ENCODE data around the gene PLEKHG1. TPM values are rescaled to one million over a fixed set of nuclear protein-coding genes. Genes with fewer than 3 reads are reported as not detected.

The PLEKHG1 gene
- total RNA-seq, 1 experiment from 2014 or later, result 4.5 TPM

DNA sequence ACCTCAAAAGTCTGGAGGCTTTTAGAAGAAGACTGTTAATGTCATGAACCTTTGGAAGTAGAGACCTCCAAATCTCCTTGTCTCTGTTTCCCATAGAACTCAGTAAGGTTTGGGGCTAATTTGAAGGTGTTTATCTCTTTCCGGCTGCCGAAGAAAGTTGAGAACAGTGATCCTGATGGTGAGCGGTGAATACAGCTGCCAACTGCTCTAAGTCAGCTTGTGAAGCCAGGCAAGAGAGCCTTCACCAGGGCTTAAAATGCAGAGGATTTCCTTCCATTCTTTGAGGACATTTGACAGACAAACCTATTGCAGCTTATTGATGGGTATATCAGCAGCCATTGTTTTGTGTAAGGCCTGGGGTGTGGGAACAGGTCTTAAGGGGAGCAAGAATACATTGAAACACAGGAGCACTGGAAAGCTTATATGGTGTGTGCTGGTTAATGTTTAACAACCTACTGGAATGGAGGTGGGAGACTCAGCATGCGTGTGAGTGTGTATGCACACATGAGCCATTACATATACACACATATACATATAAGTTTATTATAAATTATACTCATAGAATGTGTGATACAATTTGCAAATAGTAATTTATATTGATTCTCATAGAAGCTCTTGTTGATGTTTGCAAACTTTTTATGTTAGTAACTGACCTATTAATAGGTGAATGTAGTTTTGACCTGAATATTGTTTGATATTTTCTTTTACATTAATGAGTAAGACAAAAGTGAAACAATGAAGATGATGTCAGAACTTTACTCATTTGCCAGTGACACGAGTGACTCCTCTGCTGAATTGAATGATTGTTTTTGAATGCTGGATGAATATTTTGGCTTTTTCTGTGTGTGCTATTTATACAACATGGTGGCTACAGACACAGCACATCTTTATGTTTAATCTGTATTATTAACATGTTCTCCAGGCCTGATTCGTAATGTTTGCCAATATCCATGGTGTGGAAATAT is 18.1 kb downstream of the PLEKHG1 start:
- Histone ChIP-seq H3K4me3 (ENCODE audit: low read depth, low read length, poor library complexity, severe bottlenecking) (peak overlapping the region; percentile 16), H3K36me3 (ENCODE audit: insufficient read depth, low read length, poor library complexity, severe bottlenecking) (no peaks in the 10 kb centered on the region), H3K4me1 (ENCODE audit: insufficient read depth, low read length, poor library complexity, severe bottlenecking) (peaks cover 39% of the 10 kb centered on the region), H3K27me3 (replicated peaks; ENCODE audit: insufficient read depth, low read depth, low read length, poor library complexity) (no peaks in the 10 kb centered on the region), H3K27ac (ENCODE audit: low read depth, low read length, poor library complexity, severe bottlenecking) (peak overlapping the region; percentile 72), H3K9me3 (ENCODE audit: low read depth, low read length, poor library complexity, severe bottlenecking) (no peaks in the 10 kb centered on the region)
- intact Hi-C loops (cut with micrococcal nuclease; ENCODE audit: unreplicated experiment), result no loop called here
- no peak for TF ChIP-seq EZH2 (IDR thresholded peaks at IDR 0.05; ENCODE audit: borderline replicate concordance, low read depth, low read length, poor library complexity, severe bottlenecking)
- TF ChIP-seq, protein P1, sequence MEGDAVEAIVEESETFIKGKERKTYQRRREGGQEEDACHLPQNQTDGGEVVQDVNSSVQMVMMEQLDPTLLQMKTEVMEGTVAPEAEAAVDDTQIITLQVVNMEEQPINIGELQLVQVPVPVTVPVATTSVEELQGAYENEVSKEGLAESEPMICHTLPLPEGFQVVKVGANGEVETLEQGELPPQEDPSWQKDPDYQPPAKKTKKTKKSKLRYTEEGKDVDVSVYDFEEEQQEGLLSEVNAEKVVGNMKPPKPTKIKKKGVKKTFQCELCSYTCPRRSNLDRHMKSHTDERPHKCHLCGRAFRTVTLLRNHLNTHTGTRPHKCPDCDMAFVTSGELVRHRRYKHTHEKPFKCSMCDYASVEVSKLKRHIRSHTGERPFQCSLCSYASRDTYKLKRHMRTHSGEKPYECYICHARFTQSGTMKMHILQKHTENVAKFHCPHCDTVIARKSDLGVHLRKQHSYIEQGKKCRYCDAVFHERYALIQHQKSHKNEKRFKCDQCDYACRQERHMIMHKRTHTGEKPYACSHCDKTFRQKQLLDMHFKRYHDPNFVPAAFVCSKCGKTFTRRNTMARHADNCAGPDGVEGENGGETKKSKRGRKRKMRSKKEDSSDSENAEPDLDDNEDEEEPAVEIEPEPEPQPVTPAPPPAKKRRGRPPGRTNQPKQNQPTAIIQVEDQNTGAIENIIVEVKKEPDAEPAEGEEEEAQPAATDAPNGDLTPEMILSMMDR (conservative IDR thresholded peaks at IDR 0.05; ENCODE audit: low read depth, low read length), result no peak
- peak; percentile 74 for DNase-seq (ENCODE audit: low spot score)
- CTCF ChIA-PET, result interaction anchor here (0.6 kb wide), 1 partner anchor 19 kb away, joined by 3 read pairs; no protein-coding TSS in a partner anchor
- POLR2A ChIA-PET (ENCODE audit: low non-redundant PET), result no interaction called here
- no TSS peak for BruUV-seq (replicated peaks)

DNA sequence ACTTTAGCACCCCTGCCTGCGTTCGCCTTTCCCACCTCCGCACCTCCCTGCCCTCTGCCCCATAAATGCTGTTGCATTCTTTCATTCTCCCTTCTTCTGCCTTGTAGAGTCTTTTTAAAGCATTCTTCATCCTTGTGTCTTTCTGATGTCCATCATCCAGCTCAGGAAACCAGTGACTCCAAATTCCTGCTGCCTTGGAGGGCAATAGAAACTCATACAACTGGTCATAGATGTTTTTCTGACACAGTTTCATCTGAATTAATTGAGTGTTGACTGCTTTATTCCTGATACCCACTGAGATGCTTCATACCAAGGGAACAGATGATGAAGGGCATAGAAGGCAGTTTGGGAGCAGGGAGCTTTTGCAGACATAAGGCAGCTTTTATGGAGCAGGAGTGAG is 19.6 kb downstream of the PLEKHG1 start:
- Histone ChIP-seq H3K27ac (ENCODE audit: low read depth, low read length, poor library complexity, severe bottlenecking) (no peak overlapping the region), H3K36me3 (ENCODE audit: insufficient read depth, low read length, poor library complexity, severe bottlenecking) (no peaks in the 10 kb centered on the region), H3K4me1 (ENCODE audit: insufficient read depth, low read length, poor library complexity, severe bottlenecking) (peaks cover 39% of the 10 kb centered on the region), H3K4me3 (ENCODE audit: low read depth, low read length, poor library complexity, severe bottlenecking) (no peak overlapping the region), H3K27me3 (replicated peaks; ENCODE audit: insufficient read depth, low read depth, low read length, poor library complexity) (no peaks in the 10 kb centered on the region), H3K9me3 (ENCODE audit: low read depth, low read length, poor library complexity, severe bottlenecking) (no peaks in the 10 kb centered on the region)
- no peak for DNase-seq (ENCODE audit: low spot score)
- intact Hi-C loops (cut with micrococcal nuclease; ENCODE audit: unreplicated experiment), result no loop called here
- TF ChIP-seq, protein P1 (conservative IDR thresholded peaks at IDR 0.05; ENCODE audit: low read depth, low read length), result no peak
- CTCF ChIA-PET, result no interaction called here
- POLR2A ChIA-PET (ENCODE audit: low non-redundant PET), result no interaction called here
- no TSS peak for BruUV-seq (replicated peaks)

DNA sequence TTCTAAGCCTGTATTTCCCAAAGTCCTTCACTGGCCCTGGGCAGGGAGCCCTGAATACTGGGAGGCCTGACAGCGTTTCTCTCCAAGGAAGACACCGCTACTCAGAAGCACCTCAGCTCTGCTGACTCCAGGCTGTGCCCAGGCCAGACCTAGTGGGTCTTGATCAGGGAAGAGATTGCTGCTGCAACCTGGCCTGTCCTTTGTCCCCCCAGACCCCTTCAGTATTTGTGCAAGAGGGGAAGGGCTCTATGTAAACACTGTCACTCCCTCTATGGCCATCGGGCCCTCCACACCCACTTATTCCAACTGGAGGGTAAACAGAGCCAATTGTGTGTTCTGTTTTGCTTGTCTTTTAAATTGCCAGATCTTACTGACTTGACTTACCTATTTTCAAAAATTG is 20.6 kb downstream of the PLEKHG1 start:
- Histone ChIP-seq H3K9me3 (ENCODE audit: low read depth, low read length, poor library complexity, severe bottlenecking) (no peaks in the 10 kb centered on the region), H3K27me3 (replicated peaks; ENCODE audit: insufficient read depth, low read depth, low read length, poor library complexity) (no peaks in the 10 kb centered on the region), H3K36me3 (ENCODE audit: insufficient read depth, low read length, poor library complexity, severe bottlenecking) (no peaks in the 10 kb centered on the region), H3K27ac (ENCODE audit: low read depth, low read length, poor library complexity, severe bottlenecking) (no peak overlapping the region), H3K4me1 (ENCODE audit: insufficient read depth, low read length, poor library complexity, severe bottlenecking) (peaks cover 39% of the 10 kb centered on the region), H3K4me3 (ENCODE audit: low read depth, low read length, poor library complexity, severe bottlenecking) (no peak overlapping the region)
- CTCF ChIA-PET, result no interaction called here
- no peak for TF ChIP-seq EZH2 (IDR thresholded peaks at IDR 0.05; ENCODE audit: borderline replicate concordance, low read depth, low read length, poor library complexity, severe bottlenecking)
- TF ChIP-seq, protein P1 (conservative IDR thresholded peaks at IDR 0.05; ENCODE audit: low read depth, low read length), result no peak
- no TSS peak for BruUV-seq (replicated peaks)
- no peak for DNase-seq (ENCODE audit: low spot score)
- intact Hi-C loops (cut with micrococcal nuclease; ENCODE audit: unreplicated experiment), result no loop called here
- POLR2A ChIA-PET (ENCODE audit: low non-redundant PET), result no interaction called here
